ENCODE data around the gene GPAT3.

Gene GPAT3

DNA sequence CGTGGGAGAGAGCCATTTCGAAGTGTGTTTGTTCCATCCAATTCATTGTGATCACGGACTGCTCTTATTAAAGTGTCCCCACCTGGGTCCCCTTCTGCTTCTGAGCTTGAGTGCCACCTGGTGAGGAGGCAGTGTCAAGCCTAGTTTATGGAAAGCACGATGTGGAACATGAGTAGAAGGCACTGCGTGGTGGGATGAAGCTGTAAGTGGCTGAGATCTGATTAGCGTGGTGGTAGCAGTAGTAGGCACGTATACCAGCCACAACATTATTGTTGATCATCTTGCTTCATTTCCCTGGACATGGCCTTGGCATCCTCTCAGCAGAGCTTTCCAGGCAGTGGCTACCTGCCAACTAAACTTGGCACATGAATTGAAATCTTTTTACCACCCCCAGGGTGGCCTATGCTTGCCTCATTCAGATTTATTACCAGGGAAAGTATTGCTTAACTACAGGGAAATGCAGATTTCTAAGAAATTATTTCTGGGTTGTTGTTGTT, 46.4 kb downstream of the GPAT3 start:
- ATAC-seq = peak; percentile 55
- peak; percentile 25 for TF ChIP-seq ISL1 (CRISPR knock-in tag; IDR thresholded peaks at IDR 0.05)
- no peak for TF ChIP-seq ZFP3 (CRISPR knock-in tag; IDR thresholded peaks at IDR 0.05)
- TF ChIP-seq, protein P1, sequence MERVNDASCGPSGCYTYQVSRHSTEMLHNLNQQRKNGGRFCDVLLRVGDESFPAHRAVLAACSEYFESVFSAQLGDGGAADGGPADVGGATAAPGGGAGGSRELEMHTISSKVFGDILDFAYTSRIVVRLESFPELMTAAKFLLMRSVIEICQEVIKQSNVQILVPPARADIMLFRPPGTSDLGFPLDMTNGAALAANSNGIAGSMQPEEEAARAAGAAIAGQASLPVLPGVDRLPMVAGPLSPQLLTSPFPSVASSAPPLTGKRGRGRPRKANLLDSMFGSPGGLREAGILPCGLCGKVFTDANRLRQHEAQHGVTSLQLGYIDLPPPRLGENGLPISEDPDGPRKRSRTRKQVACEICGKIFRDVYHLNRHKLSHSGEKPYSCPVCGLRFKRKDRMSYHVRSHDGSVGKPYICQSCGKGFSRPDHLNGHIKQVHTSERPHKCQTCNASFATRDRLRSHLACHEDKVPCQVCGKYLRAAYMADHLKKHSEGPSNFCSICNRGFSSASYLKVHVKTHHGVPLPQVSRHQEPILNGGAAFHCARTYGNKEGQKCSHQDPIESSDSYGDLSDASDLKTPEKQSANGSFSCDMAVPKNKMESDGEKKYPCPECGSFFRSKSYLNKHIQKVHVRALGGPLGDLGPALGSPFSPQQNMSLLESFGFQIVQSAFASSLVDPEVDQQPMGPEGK (CRISPR knock-in tag; IDR thresholded peaks at IDR 0.05; ENCODE audit: borderline replicate concordance) = no peak
- TF ChIP-seq ESRRG (CRISPR knock-in tag; IDR thresholded peaks at IDR 0.05) = no peak
- no peak for TF ChIP-seq ZC3H10 (CRISPR knock-in tag; IDR thresholded peaks at IDR 0.05)
- TF ChIP-seq GLIS3 (CRISPR knock-in tag; IDR thresholded peaks at IDR 0.05) = no peak
- TF ChIP-seq TCF4 (CRISPR knock-in tag; IDR thresholded peaks at IDR 0.05; ENCODE audit: borderline replicate concordance) = no peak
- TF ChIP-seq, protein P2, sequence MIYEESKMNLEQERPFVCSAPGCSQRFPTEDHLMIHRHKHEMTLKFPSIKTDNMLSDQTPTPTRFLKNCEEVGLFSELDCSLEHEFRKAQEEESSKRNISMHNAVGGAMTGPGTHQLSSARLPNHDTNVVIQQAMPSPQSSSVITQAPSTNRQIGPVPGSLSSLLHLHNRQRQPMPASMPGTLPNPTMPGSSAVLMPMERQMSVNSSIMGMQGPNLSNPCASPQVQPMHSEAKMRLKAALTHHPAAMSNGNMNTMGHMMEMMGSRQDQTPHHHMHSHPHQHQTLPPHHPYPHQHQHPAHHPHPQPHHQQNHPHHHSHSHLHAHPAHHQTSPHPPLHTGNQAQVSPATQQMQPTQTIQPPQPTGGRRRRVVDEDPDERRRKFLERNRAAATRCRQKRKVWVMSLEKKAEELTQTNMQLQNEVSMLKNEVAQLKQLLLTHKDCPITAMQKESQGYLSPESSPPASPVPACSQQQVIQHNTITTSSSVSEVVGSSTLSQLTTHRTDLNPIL (CRISPR knock-in tag; IDR thresholded peaks at IDR 0.05; ENCODE audit: low read depth) = no peak
- no peak for TF ChIP-seq ZNF8 (CRISPR knock-in tag; IDR thresholded peaks at IDR 0.05)

DNA sequence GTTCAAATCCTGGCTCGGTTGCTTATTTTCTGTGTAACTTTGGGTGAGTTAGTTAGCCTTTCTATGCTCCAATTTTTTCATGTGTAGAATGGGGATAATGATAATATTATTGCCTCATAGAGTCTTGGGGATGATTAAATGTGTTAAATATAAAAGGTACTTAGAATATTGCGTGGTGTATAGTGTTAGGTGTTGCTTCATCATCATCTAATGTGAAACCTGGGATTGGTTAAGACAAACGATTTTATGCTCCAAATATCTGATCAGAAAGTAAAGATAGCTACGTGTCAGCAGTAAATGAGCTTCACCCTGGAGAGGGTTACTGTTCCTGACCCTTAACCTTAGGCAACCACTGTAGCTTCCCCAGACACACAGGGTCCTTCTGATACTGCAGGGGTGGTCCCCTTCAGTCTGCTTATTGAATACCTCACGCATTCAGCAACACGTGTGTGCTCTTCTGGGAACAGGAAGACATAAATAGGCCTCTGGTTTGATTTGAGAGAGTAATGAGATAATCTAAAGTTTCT, 50.1 kb downstream of the GPAT3 start:
- no peak for ATAC-seq

DNA sequence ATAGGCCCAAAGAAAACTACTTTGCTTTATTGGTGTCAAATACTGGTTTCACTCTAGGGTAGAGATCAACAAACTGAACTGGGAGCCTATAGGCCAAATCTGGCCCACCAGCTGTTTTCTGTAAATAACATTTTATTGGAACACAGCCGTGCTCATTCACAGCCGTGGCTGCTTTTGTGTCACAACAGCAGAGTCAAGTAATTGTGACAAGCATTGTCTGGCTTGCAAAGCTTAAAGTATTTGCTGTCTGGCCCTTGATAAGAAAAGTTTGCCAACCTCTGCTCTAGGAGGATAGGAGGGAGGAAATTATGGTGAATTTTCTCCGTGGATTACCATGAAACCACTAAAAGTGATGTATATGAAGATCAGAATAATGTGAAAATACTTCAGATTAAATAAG, 53.4 kb downstream of the GPAT3 start:
- ATAC-seq = no peak
- no peak for TF ChIP-seq RARB (CRISPR knock-in tag; IDR thresholded peaks at IDR 0.05)
- no peak for TF ChIP-seq ZNF565 (CRISPR knock-in tag; conservative IDR thresholded peaks at IDR 0.05; ENCODE audit: low read depth)
- no peak for TF ChIP-seq BACH2 (CRISPR knock-in tag; IDR thresholded peaks at IDR 0.05; ENCODE audit: borderline replicate concordance)
- no peak for TF ChIP-seq ARNTL (CRISPR knock-in tag; IDR thresholded peaks at IDR 0.05; ENCODE audit: borderline replicate concordance, low read depth)
- TF ChIP-seq ESRRG (CRISPR knock-in tag; IDR thresholded peaks at IDR 0.05) = no peak
- TF ChIP-seq SNAI2 (CRISPR knock-in tag; IDR thresholded peaks at IDR 0.05) = no peak
- no peak for TF ChIP-seq ZC3H10 (CRISPR knock-in tag; IDR thresholded peaks at IDR 0.05)

More for the DNA sequence above, 50.1 kb downstream of the GPAT3 start:
- no peak for TF ChIP-seq CSDC2 (CRISPR knock-in tag; IDR thresholded peaks at IDR 0.05)
- TF ChIP-seq PPARA (CRISPR knock-in tag; IDR thresholded peaks at IDR 0.05; ENCODE audit: borderline replicate concordance) = no peak
- TF ChIP-seq, protein P3, sequence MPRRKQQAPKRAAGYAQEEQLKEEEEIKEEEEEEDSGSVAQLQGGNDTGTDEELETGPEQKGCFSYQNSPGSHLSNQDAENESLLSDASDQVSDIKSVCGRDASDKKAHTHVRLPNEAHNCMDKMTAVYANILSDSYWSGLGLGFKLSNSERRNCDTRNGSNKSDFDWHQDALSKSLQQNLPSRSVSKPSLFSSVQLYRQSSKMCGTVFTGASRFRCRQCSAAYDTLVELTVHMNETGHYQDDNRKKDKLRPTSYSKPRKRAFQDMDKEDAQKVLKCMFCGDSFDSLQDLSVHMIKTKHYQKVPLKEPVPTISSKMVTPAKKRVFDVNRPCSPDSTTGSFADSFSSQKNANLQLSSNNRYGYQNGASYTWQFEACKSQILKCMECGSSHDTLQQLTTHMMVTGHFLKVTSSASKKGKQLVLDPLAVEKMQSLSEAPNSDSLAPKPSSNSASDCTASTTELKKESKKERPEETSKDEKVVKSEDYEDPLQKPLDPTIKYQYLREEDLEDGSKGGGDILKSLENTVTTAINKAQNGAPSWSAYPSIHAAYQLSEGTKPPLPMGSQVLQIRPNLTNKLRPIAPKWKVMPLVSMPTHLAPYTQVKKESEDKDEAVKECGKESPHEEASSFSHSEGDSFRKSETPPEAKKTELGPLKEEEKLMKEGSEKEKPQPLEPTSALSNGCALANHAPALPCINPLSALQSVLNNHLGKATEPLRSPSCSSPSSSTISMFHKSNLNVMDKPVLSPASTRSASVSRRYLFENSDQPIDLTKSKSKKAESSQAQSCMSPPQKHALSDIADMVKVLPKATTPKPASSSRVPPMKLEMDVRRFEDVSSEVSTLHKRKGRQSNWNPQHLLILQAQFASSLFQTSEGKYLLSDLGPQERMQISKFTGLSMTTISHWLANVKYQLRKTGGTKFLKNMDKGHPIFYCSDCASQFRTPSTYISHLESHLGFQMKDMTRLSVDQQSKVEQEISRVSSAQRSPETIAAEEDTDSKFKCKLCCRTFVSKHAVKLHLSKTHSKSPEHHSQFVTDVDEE (CRISPR knock-in tag; IDR thresholded peaks at IDR 0.05) = no peak
- TF ChIP-seq, protein P1 (CRISPR knock-in tag; IDR thresholded peaks at IDR 0.05; ENCODE audit: borderline replicate concordance) = no peak
- TF ChIP-seq ARNTL (CRISPR knock-in tag; IDR thresholded peaks at IDR 0.05; ENCODE audit: borderline replicate concordance, low read depth) = no peak
- TF ChIP-seq BACH2 (CRISPR knock-in tag; IDR thresholded peaks at IDR 0.05; ENCODE audit: borderline replicate concordance) = no peak
- no peak for TF ChIP-seq TOX (CRISPR knock-in tag; IDR thresholded peaks at IDR 0.05; ENCODE audit: borderline replicate concordance)
- no peak for TF ChIP-seq ZNF70 (CRISPR knock-in tag; IDR thresholded peaks at IDR 0.05)
- no peak for TF ChIP-seq ZFP30 (CRISPR knock-in tag; IDR thresholded peaks at IDR 0.05)
- TF ChIP-seq SNAI2 (CRISPR knock-in tag; IDR thresholded peaks at IDR 0.05) = no peak
- TF ChIP-seq RARB (CRISPR knock-in tag; IDR thresholded peaks at IDR 0.05) = no peak
- TF ChIP-seq GLIS3 (CRISPR knock-in tag; IDR thresholded peaks at IDR 0.05) = no peak
- no peak for TF ChIP-seq ISL1 (CRISPR knock-in tag; IDR thresholded peaks at IDR 0.05)
- TF ChIP-seq, protein P2 (CRISPR knock-in tag; IDR thresholded peaks at IDR 0.05; ENCODE audit: low read depth) = no peak
- TF ChIP-seq ZNF565 (CRISPR knock-in tag; conservative IDR thresholded peaks at IDR 0.05; ENCODE audit: low read depth) = no peak
- TF ChIP-seq TCF4 (CRISPR knock-in tag; IDR thresholded peaks at IDR 0.05; ENCODE audit: borderline replicate concordance) = no peak
- no peak for TF ChIP-seq ZC3H10 (CRISPR knock-in tag; IDR thresholded peaks at IDR 0.05)
